HG03354 (cell line): Measurements from ENCODE around the gene C16orf86.
A peak's percentile ranks its signal among the peaks of the same experiment; 100 is the strongest.

Experiments
- ATAC-seq: cut with Tn5 transposase; IDR thresholded peaks from one replicate; pipeline ENCODE4 v1.9.1; 2021; ENCODE audit warnings: mild to moderate bottlenecking; ENCODE audit not compliant: unreplicated experiment, poor library complexity, severe bottlenecking

C16orf86 gene

GRCh38 chr16:67664871-67665270, 1.7 kb upstream of the C16orf86 start:
- no peak for ATAC-seq

GRCh38 chr16:67665598-67665997, 1.0 kb upstream of the C16orf86 start:
- ATAC-seq, result no peak

- no peak for ATAC-seq
Measured at GRCh38 chr16:67666032-67666551, 522 bp upstream of the C16orf86 start.

- no peak for ATAC-seq
Measured at GRCh38 chr16:67667453-67667816, 821 bp downstream of the C16orf86 start.

- peak; percentile 78 for ATAC-seq
Measured at GRCh38 chr16:67667817-67668494, 1.3 kb downstream of the C16orf86 start.

GRCh38 chr16:67668495-67669157, 2.0 kb downstream of the C16orf86 start:
- no peak for ATAC-seq

GRCh38 chr16:67669499-67670101, 3.0 kb downstream of the C16orf86 start:
- ATAC-seq, result no peak

GRCh38 chr16:67672306-67672705, 5.7 kb downstream of the C16orf86 start:
- ATAC-seq, result no peak

GRCh38 chr16:67672739-67673662, 6.4 kb downstream of the C16orf86 start:
- no peak for ATAC-seq

- no peak for ATAC-seq
Measured at GRCh38 chr16:67673712-67674580, 7.3 kb downstream of the C16orf86 start.

GRCh38 chr16:67674851-67675578, 8.4 kb downstream of the C16orf86 start:
- ATAC-seq, result no peak

- ATAC-seq, result no peak
Measured at GRCh38 chr16:67675579-67675935, 8.9 kb downstream of the C16orf86 start.

GRCh38 chr16:67675999-67676398, 9.4 kb downstream of the C16orf86 start:
- ATAC-seq, result no peak

GRCh38 chr16:67676516-67676915, 9.9 kb downstream of the C16orf86 start:
- no peak for ATAC-seq

GRCh38 chr16:67676939-67677338, 10.3 kb downstream of the C16orf86 start:
- ATAC-seq, result no peak

GRCh38 chr16:67677712-67678111, 11.1 kb downstream of the C16orf86 start:
- no peak for ATAC-seq

GRCh38 chr16:67678354-67679023, 11.9 kb downstream of the C16orf86 start:
- ATAC-seq, result no peak
